Esophagus squamous epithelium (tissue), 4 donors: ENCODE results near the gene ZDHHC14.

Experiments
- POLR2A ChIP-seq, 4 donors: fragments of 450-650 bp; IDR thresholded peaks; one replicate each; pipeline ENCODE4 v1.6.1; 2017; ENCODE audit warnings: antibody characterized with exemption in 4 of 4, mild to moderate bottlenecking in 4 of 4, moderate library complexity in 3 of 4
- TF ChIP-seq, protein P1 (sequence below), 6 experiments: fragments of 450-650 bp in 4 of 6; fragments of 200-600 bp in 2 of 6; sonication (generic) in 2 of 6; IDR thresholded peaks; one replicate each; pipeline ENCODE4 v1.5.1; 2016 to 2019; ENCODE audit warnings: antibody characterized with exemption in 6 of 6, mild to moderate bottlenecking in 4 of 6, moderate library complexity in 4 of 6

- TF ChIP-seq, protein P1, sequence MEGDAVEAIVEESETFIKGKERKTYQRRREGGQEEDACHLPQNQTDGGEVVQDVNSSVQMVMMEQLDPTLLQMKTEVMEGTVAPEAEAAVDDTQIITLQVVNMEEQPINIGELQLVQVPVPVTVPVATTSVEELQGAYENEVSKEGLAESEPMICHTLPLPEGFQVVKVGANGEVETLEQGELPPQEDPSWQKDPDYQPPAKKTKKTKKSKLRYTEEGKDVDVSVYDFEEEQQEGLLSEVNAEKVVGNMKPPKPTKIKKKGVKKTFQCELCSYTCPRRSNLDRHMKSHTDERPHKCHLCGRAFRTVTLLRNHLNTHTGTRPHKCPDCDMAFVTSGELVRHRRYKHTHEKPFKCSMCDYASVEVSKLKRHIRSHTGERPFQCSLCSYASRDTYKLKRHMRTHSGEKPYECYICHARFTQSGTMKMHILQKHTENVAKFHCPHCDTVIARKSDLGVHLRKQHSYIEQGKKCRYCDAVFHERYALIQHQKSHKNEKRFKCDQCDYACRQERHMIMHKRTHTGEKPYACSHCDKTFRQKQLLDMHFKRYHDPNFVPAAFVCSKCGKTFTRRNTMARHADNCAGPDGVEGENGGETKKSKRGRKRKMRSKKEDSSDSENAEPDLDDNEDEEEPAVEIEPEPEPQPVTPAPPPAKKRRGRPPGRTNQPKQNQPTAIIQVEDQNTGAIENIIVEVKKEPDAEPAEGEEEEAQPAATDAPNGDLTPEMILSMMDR (IDR thresholded peaks at IDR 0.05): no peak
- no peak for TF ChIP-seq POLR2A (IDR thresholded peaks at IDR 0.05)
Observed at GRCh38 chr6:157571269-157571668, 190.3 kb downstream of the ZDHHC14 start.
